HuH-7 (cell line): ENCODE measurements around the gene CELF1.

Source experiments
- DNase-seq: peaks from one replicate; pipeline ENCODE4 v3.0.0; 2011; ENCODE audit warnings: low spot score

CELF1 gene

GRCh38 chr11:47415949-47416472 is 136.9 kb downstream of the CELF1 start:
- DNase-seq: no peak
